ENCODE data around the gene ATP2B3. TPM values are rescaled to one million over a fixed set of nuclear protein-coding genes. Genes with fewer than 3 reads are reported as not detected.

The ATP2B3 gene
- total and polyA plus RNA-seq, 9 of the 15 experiments (the other 6 are each of a cell fraction or from before 2014, with no cell fraction given), result 0.04 TPM; not detected in 8

DNA sequence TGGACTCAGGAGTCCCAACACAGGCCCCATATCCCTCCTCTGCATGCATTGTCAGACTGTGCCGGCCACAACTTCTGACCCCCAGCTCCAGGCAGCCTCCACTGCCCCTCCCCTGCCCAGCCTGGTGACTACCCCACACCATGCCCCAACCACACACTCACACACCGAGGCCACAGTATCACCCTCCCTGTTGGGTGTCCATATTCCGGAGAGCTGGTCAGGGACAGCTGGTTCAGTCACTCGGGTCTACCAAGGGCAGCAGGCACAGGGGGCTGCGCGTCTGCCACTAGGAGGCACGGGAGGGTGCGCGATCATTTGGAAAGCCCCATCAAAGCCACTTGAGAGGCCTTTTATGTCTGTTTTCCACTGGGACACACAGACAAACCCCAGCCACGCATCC is 55.2 kb downstream of the ATP2B3 start:
- FAIRE-seq (no peak), DNase-seq (ENCODE audit: extremely low read depth in 1 of 4, low spot score in 3 of 4) (no peak), ATAC-seq (no peak)
- POLR2A ChIA-PET, result no interaction called here
- Histone ChIP-seq H3K4me1 (replicated peaks in 1 of 2; ENCODE audit: control insufficient read depth in 2 of 2, insufficient read depth in 2 of 2, low read length in 2 of 2) (peaks cover 0 to 4% of the 10 kb centered on the region in 2 experiments; a peak in 1 of 5 replicates), H3K9me1 (ENCODE audit: control insufficient read depth, insufficient read depth, low read length) (no peaks in the 10 kb centered on the region), H3K9ac (ENCODE audit: insufficient read depth in 1 of 2, low read depth in 2 of 2, low read length in 2 of 2) (no peak overlapping the region), H3K9me3 (replicated peaks; ENCODE audit: control insufficient read depth, insufficient read depth, low read depth, low read length) (no peaks in the 10 kb centered on the region), H3K27me3 (ENCODE audit: control insufficient read depth in 2 of 2, insufficient read depth in 2 of 2, low read length in 2 of 2) (peaks cover 16 to 84% of the 10 kb centered on the region in 2 experiments; a peak in 4 of 5 replicates), H3K4me3 (no peak overlapping the region), H3K36me3 (ENCODE audit: control insufficient read depth, insufficient read depth, low read length) (no peaks in the 10 kb centered on the region), H4K20me1 (replicated peaks; ENCODE audit: control insufficient read depth, insufficient read depth, low read length) (peaks cover 19% of the 10 kb centered on the region), H3K4me2 (ENCODE audit: insufficient read depth, low read length) (no peak overlapping the region), H3K27ac (ENCODE audit: extremely low read depth, low read depth, low read length) (no peak overlapping the region), H3K79me2 (ENCODE audit: control insufficient read depth, insufficient read depth, low read length) (no peaks in the 10 kb centered on the region), H2AFZ (ENCODE audit: low read depth, low read length) (no peak overlapping the region)
- CTCF ChIA-PET (ENCODE audit: low intra/inter-chr PET ratio), result no interaction called here
- TF ChIP-seq EP400 (IDR thresholded peaks at IDR 0.05), result no peak
- no peak for TF ChIP-seq RB1 (IDR thresholded peaks at IDR 0.05; ENCODE audit: low read depth)
- TF ChIP-seq, protein P1, sequence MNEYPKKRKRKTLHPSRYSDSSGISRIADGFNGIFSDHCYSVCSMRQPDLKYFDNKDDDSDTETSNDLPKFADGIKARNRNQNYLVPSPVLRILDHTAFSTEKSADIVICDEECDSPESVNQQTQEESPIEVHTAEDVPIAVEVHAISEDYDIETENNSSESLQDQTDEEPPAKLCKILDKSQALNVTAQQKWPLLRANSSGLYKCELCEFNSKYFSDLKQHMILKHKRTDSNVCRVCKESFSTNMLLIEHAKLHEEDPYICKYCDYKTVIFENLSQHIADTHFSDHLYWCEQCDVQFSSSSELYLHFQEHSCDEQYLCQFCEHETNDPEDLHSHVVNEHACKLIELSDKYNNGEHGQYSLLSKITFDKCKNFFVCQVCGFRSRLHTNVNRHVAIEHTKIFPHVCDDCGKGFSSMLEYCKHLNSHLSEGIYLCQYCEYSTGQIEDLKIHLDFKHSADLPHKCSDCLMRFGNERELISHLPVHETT (CRISPR knock-in tag; conservative IDR thresholded peaks at IDR 0.05 in 1 of 2, IDR thresholded peaks at IDR 0.05 in 1 of 2), result no peak
- no peak for TF ChIP-seq TBL1XR1 (IDR thresholded peaks at IDR 0.05; ENCODE audit: low read length in 2 of 2)
- TF ChIP-seq MTF1 (CRISPR knock-in tag; IDR thresholded peaks at IDR 0.05; ENCODE audit: borderline replicate concordance), result no peak
- TF ChIP-seq CHD2 (IDR thresholded peaks at IDR 0.05; ENCODE audit: low read depth, low read length), result no peak
- no peak for TF ChIP-seq LCOR (CRISPR knock-in tag; IDR thresholded peaks at IDR 0.05)
- no peak for TF ChIP-seq SUPT5H (IDR thresholded peaks at IDR 0.05)
- TF ChIP-seq RBM25 (IDR thresholded peaks at IDR 0.05; ENCODE audit: low read depth, low read length, severe bottlenecking), result no peak
- TF ChIP-seq NBN (IDR thresholded peaks at IDR 0.05; ENCODE audit: low read depth), result no peak
- TF ChIP-seq ETS2 (tag; IDR thresholded peaks at IDR 0.05; ENCODE audit: borderline replicate concordance, poor library complexity, severe bottlenecking), result no peak
- no peak for TF ChIP-seq CBX8 (IDR thresholded peaks at IDR 0.05; ENCODE audit: borderline replicate concordance, extremely low read depth, low read depth, low read length, poor library complexity, severe bottlenecking)
- TF ChIP-seq PHB (CRISPR knock-in tag; IDR thresholded peaks at IDR 0.05), result no peak
- no peak for TF ChIP-seq ZNF766 (CRISPR knock-in tag; conservative IDR thresholded peaks at IDR 0.05)
- no peak for TF ChIP-seq ZNF507 (tag; conservative IDR thresholded peaks at IDR 0.05)
- TF ChIP-seq, protein P2, sequence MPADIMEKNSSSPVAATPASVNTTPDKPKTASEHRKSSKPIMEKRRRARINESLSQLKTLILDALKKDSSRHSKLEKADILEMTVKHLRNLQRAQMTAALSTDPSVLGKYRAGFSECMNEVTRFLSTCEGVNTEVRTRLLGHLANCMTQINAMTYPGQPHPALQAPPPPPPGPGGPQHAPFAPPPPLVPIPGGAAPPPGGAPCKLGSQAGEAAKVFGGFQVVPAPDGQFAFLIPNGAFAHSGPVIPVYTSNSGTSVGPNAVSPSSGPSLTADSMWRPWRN (IDR thresholded peaks at IDR 0.05; ENCODE audit: low read depth), result no peak
- TF ChIP-seq, protein P3, sequence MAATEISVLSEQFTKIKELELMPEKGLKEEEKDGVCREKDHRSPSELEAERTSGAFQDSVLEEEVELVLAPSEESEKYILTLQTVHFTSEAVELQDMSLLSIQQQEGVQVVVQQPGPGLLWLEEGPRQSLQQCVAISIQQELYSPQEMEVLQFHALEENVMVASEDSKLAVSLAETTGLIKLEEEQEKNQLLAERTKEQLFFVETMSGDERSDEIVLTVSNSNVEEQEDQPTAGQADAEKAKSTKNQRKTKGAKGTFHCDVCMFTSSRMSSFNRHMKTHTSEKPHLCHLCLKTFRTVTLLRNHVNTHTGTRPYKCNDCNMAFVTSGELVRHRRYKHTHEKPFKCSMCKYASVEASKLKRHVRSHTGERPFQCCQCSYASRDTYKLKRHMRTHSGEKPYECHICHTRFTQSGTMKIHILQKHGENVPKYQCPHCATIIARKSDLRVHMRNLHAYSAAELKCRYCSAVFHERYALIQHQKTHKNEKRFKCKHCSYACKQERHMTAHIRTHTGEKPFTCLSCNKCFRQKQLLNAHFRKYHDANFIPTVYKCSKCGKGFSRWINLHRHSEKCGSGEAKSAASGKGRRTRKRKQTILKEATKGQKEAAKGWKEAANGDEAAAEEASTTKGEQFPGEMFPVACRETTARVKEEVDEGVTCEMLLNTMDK (IDR thresholded peaks at IDR 0.05; ENCODE audit: borderline replicate concordance, insufficient read depth, low read depth, low read length, poor library complexity, severe bottlenecking), result no peak
- TF ChIP-seq BRD4 (IDR thresholded peaks at IDR 0.05), result no peak
- WGBS (ENCODE audit: insufficient coverage, low coverage, missing lambda C conversion rate), result 5% methylated on average over 10 of the region's 10 CpGs
- intact Hi-C loops (cut with micrococcal nuclease) (no loop called here), in situ Hi-C loops (cut with MboI) (no loop called here)
- no TSS peak for BruUV-seq (replicated peaks)

Data from K562 (cell line).